ENCODE results near the gene XRCC1. TPM values are rescaled to one million over a fixed set of nuclear protein-coding genes. Genes with fewer than 3 reads are reported as not detected.

Gene XRCC1
- total RNA-seq, 1 donor from 2014 or later = 34.5 TPM

DNA sequence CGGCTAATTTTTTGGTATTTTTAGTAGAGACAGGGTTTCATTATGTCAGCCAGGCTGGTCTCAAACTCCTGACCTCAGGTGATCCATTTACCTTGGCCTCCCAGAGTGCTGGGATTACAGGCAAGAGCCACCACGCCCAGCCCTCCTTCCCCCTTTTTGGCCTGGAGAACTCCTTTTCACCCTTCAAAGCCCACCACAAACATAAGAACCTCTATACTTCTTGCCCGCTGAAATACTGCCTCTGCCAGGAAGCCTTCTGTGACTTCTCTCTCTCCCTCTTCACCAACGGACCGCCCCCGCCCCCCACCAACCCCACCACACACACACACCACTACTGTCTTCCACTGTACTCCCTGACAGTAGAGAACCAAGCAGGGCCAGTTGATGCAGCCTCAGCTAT is 41.6 kb upstream of the XRCC1 start:
- no peak for ATAC-seq (ENCODE audit: low read depth)
- Mint-ChIP-seq H3K27me3 (no peaks in the 10 kb centered on the region), H3K9me3 (no peaks in the 10 kb centered on the region), H3K36me3 (ENCODE audit: low read depth) (peaks cover 34% of the 10 kb centered on the region), H3K27ac (no peak overlapping the region), H3K4me3 (no peak overlapping the region), H3K4me1 (peaks cover 17% of the 10 kb centered on the region)
- ChIA-PET POLR2A (interaction anchor here (0.6 kb wide), 1 partner anchor 97 kb away, joined by 6 read pairs; no protein-coding TSS in a partner anchor), CTCF (no interaction called here)
- no peak for DNase-seq
- no peak for TF ChIP-seq CTCF (IDR thresholded peaks at IDR 0.05)
- intact Hi-C loops (cut with micrococcal nuclease) = no loop called here

GRCh38 chr19:43616306-43616705 is 41.0 kb upstream of the XRCC1 start:
- Mint-ChIP-seq H3K27ac (no peak overlapping the region), H3K4me3 (no peak overlapping the region), H3K4me1 (peaks cover 17% of the 10 kb centered on the region), H3K27me3 (no peaks in the 10 kb centered on the region), H3K36me3 (ENCODE audit: low read depth) (peaks cover 38% of the 10 kb centered on the region), H3K9me3 (no peaks in the 10 kb centered on the region)
- ChIA-PET POLR2A (interaction anchor here (0.5 to 0.7 kb wide), 2 partner anchors 142 to 177 kb away, joined by 3 read pairs; no protein-coding TSS in a partner anchor), CTCF (no interaction called here)
- intact Hi-C loops (cut with micrococcal nuclease) = no loop called here
- no peak for TF ChIP-seq CTCF (IDR thresholded peaks at IDR 0.05)
- no peak for DNase-seq
- no peak for ATAC-seq (ENCODE audit: low read depth)

DNA sequence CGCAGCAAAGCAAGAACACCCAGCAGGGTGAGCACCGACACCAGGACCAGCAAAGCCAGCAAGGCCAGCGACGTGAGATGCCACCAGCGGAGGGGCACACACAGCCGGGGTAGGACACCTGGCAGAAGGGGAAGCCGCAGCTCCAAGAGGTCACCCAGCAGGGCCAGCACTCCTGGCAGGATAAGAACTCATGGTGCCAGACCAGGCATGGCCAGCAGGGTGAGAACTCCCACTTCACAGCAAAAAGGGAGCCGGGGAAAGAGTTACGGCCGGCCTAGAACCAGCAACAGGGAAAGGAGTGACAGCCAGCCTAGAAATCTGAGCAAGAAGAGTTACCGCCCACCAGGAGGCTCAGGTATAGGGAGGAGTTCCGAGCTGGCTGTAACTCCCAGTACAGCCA is 37.0 kb upstream of the XRCC1 start:
- no peak overlapping the region for H3K27ac Mint-ChIP-seq
- ChIA-PET POLR2A (no interaction called here), CTCF (no interaction called here)
- TF ChIP-seq CTCF (IDR thresholded peaks at IDR 0.05) = no peak
- DNase-seq (no peak), ATAC-seq (ENCODE audit: low read depth) (no peak)
- H3K36me3 Mint-ChIP-seq (ENCODE audit: low read depth) = peaks cover 34% of the 10 kb centered on the region
- H3K4me3 Mint-ChIP-seq = no peak overlapping the region
- no peaks in the 10 kb centered on the region for H3K9me3 Mint-ChIP-seq
- intact Hi-C loops (cut with micrococcal nuclease) = no loop called here
- peaks cover 4% of the 10 kb centered on the region for H3K4me1 Mint-ChIP-seq
- no peaks in the 10 kb centered on the region for H3K27me3 Mint-ChIP-seq

DNA sequence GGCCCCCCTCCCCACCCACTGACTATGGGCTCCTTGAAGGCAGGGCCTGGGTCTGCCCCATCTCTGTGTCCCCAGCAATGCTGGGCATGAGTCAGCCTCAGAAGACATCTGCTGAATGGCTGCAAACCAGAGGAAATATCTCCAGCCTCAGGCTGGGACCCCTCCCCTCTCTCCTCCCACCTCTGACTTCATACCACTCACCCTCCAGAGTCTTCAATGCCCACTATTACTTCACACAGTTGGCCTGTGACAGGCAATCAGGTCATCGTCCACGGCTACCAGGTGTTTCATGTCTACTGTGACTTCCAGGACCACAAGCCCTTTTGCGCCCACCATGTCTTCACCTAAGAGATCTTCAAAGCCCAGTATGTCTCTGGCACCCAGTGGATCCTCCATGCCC is 36.5 kb upstream of the XRCC1 start, which contains the start of gene SRRM5:
SRRM5 (plus strand) TSS at position 301 of the 400 bp plus-strand sequence; CDS start at position 335, 34 bp downstream.
- CTCF ChIA-PET = no interaction called here
- no peak within 1 kb of the TSS for H3K27ac Mint-ChIP-seq
- H3K27me3 Mint-ChIP-seq = no peaks in the 10 kb centered on the region
- DNase-seq (no peak), ATAC-seq (ENCODE audit: low read depth) (no peak)
- no peaks in the 10 kb centered on the region for H3K9me3 Mint-ChIP-seq
- H3K36me3 Mint-ChIP-seq (ENCODE audit: low read depth) = peaks cover 39% of the 10 kb centered on the region
- POLR2A ChIA-PET = no interaction called here
- H3K4me1 Mint-ChIP-seq = peaks cover 4% of the 10 kb centered on the region
- no peak within 1 kb of the TSS for H3K4me3 Mint-ChIP-seq
- intact Hi-C loops (cut with micrococcal nuclease) = no loop called here
- no peak for TF ChIP-seq CTCF (IDR thresholded peaks at IDR 0.05)

DNA sequence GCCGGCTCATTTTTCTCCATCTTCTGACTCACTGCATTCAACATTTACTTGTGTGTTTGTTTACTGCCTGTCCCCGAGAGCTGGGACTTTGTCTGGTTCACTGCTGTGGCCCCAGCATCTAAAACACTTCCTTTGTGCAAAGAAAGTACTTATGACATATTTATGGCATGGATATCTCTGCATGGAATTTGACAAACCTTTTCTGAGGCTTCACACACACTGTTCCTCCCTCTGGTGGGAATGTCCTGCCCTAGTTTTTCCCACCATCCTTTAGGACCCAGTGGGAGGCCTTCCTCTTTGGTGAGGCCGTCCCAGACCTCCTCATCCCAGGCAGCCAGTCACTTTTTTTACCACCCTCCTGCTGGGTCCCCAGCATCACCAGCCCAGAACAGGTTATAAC is 35.2 kb upstream of the XRCC1 start:
- DNase-seq (no peak), ATAC-seq (ENCODE audit: low read depth) (no peak)
- peaks cover 43% of the 10 kb centered on the region for H3K36me3 Mint-ChIP-seq (ENCODE audit: low read depth)
- no peaks in the 10 kb centered on the region for H3K9me3 Mint-ChIP-seq
- no peaks in the 10 kb centered on the region for H3K27me3 Mint-ChIP-seq
- no peak for TF ChIP-seq CTCF (IDR thresholded peaks at IDR 0.05)
- POLR2A ChIA-PET = no interaction called here
- intact Hi-C loops (cut with micrococcal nuclease) = no loop called here
- no peak overlapping the region for H3K4me3 Mint-ChIP-seq
- CTCF ChIA-PET = no interaction called here
- H3K4me1 Mint-ChIP-seq = peaks cover 7% of the 10 kb centered on the region
- H3K27ac Mint-ChIP-seq = no peak overlapping the region

Measured in activated B cell treated with CpG ODN at 0.5 μM for 24 hours (primary cell).